GM21360 (cell line): Measurements from ENCODE around the gene LKAAEAR1.

ENCODE experiments used
- ATAC-seq: cut with Tn5 transposase; IDR thresholded peaks from one replicate; pipeline ENCODE4 v1.9.1; 2021; ENCODE audit warnings: mild to moderate bottlenecking, moderate library complexity; ENCODE audit not compliant: unreplicated experiment

The LKAAEAR1 gene

DNA sequence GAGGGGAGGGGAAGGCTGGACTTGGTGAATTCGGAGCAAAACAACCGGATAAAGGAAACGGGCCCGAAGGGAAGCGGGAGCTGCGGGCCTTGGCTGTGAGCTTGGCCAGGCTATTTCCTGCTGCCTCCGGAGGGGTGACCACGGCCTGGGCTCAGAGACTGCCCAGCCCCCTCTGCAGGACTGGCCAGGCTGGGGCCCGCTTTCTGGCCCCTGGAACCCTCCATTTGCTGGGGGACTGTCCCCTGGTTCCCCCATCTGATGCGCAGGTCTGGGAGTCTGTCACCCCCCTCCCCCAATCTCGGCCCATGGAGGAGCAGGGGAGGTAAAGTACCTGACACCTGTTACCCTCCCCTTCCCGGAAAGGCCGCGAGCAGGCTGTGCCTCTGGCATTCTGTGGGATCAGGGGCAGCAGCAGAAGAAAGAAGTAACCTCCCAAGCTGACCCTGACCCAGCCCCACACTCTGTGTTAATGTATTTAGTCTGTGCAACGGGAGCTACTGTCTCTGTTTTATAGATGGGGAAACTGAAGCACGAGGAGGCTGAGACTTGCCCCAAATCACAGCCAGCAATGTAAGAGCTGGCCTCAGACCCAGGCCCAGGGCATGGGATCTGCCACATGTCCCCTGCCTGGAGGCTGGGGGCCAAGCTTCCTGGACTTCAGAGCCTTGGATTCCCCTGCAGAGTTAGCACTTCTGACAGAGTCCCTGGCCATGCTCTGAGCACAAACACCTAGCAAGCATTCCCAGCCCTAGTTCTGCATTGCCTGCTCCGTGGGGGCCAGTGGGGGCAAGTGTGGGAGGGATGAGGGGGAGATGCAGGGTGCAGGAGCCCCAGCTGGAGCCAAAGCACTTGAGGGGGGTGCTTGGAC, 44.7 kb downstream of the LKAAEAR1 start:
- ATAC-seq = no peak

DNA sequence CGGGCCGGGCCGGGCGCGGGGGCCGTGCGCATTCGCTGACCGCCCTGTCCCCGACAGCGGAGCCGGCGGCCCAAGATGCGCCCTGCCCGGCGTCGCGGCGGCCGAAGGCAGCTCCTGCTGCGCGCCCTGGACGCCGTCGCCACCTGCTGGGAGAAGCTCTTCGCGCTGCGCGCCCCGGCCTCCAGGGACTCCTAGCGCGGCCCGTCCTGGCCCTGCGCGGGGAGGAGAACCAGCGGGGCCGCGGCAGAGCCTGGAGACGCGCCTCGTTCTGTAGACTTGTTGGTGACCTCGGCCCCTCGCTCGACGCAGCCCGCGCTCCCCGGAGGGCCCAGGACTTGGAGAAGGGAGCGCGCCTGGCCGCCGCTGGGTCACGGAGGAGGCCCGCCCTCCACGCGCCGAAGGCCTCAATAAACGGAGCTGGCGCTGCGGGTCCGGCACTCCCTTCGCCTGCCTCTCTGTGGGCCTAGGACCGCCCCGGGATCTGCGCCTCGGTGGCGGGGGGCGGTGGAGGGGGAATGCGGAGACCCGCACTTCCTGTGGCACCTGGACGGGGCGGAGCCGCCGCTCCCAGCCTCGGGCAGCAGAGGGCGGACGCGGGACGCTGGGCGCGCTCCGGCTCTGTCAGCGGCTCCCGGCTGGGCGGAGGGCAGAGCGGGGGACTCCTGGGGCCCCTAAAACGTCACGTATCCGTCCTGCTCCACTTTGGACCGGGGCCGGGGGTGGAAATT, 45.5 kb downstream of the LKAAEAR1 start:
- ATAC-seq = peak; percentile 40

DNA sequence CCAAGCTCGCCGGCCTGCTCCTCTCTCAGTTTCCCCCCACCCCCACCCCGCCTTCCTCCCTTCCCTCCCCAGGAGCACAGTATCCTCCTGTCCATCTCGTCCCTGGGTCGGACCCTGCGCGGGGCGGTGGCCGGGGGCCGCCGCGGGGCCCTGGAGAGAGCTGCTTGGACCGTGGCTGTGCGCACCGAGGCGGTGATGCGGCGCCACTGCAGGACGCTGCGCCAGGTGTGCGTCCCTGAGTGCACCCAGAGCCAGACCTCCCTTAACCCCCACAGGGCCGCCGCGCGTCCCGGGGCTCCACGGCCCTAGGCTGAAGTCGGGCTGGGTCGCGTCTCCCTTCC, 46.0 kb downstream of the LKAAEAR1 start:
- ATAC-seq = peak; percentile 22

DNA sequence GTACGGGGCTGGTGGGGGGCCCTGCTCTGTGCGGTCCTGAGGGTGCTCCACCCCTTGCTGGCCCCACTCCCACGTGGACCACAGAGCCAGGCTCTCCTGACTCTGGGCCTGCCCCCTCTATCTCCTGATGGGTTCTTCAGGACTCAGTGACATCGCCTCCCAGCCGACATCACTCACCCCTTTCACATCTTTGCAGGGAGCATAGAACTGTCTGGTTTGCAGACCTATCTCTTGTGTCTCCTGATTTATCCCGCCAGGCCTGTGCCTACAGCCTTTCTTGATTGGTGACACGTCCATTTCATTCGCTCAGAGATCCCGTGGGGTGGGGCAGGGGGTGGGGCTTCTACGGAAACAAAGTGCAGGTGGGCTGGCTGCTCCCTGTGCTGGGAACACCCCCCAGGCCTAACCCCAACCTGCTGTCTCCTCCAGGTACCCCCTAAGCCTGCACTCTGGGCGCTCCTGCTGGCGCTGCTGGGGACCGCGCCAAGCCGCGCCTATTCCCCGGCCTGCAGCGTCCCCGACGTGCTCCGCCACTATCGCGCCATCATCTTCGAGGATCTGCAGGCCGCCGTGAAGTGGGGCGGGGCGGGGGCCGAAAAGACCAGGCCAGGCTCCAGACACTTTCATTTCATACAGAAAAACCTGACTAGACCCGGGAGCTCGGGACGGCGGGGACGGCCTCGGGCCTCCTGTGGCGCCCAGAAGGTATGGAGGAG, 46.5 kb downstream of the LKAAEAR1 start:
- ATAC-seq = no peak

DNA sequence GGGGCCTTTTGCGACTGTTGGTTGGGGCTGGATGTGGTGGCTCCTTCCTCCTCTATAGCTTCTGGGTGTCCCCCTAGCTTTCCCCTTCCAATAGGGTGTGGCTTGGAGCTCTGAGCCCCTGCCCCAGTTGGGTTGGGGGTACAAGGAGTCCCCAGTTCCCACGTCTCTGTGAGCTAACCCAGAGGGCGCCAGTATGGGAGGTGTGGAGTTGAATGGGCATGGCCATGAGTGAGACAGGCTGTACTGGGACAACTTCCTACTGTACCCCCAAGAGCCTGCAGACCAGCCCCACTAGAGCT, 47.0 kb downstream of the LKAAEAR1 start:
- no peak for ATAC-seq

DNA sequence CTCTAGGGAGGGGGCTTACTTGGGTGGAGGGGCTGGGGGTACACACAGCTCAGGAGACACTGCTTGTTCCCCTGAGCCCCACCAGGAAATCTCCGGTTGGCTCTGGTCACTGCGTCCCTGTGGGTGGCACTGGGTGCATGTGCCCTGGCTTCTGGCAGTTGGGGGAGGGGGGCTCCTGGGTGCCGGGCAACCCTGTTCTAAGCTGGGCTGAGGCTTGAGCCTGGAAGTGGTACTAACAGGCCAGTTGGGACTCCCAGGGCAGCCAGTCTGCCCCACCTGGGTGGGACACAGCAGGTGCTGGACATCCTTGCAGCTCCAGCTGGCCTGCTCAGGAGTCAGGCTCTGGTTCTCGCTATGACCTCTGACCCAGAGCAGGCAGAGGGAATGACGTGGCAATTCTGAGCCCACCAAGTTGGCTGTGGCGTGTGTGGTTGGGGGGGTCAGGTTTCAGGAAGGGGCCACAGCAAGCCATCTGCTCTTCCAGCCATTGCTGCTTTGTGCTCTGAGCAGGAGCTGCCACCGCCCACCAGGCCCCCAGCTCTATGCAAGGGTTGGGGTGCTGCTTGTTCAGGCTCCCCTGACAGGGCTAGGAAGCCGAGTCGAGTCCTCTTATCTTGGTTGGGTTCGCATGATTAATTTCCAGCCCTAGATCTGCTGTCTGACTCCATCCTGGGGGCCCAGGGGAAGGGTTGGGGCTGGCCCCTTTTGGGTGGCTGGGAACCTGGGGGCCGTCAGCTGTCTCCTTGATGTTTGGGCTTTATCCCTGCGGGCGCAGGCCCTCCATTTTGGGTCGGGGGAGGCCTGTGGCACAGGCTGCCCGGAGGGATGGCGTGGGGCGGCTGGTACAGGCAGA, 47.6 kb downstream of the LKAAEAR1 start:
- no peak for ATAC-seq

DNA sequence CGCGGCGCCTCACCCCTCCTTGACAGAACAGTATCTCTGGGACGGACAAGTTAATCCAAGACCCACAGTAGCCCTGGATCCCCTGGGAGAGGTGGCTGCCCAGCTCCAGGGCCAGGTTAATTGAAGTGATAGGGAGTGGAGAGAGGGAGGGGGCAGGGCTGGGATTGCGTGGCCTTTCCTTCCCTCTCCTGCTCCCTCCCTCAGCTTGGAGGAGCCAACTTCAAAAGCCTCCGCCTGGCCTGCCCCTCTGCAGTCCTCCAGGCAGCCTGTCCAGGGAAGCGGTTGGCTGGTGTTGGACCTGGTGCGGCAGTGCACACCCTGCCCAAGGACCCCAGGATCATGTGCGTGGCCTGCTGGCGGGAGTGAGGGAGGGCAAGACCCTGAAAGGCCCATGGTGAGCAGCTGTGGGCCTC, 48.3 kb downstream of the LKAAEAR1 start, which contains the start of gene C20orf204:
Gene C20orf204 (plus strand): TSS at position 250 of the 413 bp plus-strand sequence. CDS start 142 bp downstream, at position 392.
- no peak for ATAC-seq

GRCh38 chr20:64035066-64035932, 48.9 kb downstream of the LKAAEAR1 start:
- no peak for ATAC-seq

- ATAC-seq = no peak
Measured at GRCh38 chr20:64033981-64034493, 50.2 kb downstream of the LKAAEAR1 start.
